ENCODE results near the gene LRRC56. TPM values are rescaled to one million over a fixed set of nuclear protein-coding genes. Genes with fewer than 3 reads are reported as not detected.

Gene LRRC56
- total RNA-seq, 1 experiment from 2014 or later, result 3.4 TPM

DNA sequence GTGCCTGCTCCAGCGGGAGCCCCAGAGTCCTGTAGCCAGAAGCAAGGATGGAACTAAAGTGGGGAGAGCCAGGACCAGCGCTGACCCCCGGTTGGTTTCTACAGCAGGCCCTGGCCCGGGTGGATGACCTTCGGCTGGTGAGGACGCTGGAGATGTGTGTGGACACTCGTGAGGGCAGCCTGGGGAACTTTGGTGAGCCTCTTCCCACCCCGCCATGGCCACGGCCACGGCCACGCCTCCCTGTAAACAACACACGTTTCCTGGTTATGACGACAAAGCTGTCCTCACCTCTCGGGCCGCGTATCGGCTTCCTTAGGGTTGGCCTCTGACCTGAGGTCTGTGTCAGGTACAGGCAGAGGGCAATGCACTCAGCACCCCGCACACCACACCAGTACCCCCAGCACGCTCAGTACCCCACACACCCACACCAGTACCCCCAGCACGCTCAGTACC lies 4.1 kb downstream of the LRRC56 start:
- no peaks in the 10 kb centered on the region for H3K9me3 Mint-ChIP-seq
- no peak for DNase-seq (ENCODE audit: low spot score)
- POLR2A ChIA-PET, result interaction anchor here (0.6 kb wide), 1 partner anchor 23 kb away, joined by 3 read pairs; no protein-coding TSS in a partner anchor
- ATAC-seq, result no peak
- no peak overlapping the region for H3K27ac Mint-ChIP-seq
- H3K4me1 Mint-ChIP-seq, result no peaks in the 10 kb centered on the region
- H3K27me3 Mint-ChIP-seq (ENCODE audit: low read depth), result peaks cover 17% of the 10 kb centered on the region
- no peak overlapping the region for H3K4me3 Mint-ChIP-seq
- no peak for TF ChIP-seq PRRX2 (CRISPR knock-in tag; IDR thresholded peaks at IDR 0.05)
- TF ChIP-seq SOX15 (CRISPR knock-in tag; IDR thresholded peaks at IDR 0.05), result no peak
- TF ChIP-seq, protein P1, sequence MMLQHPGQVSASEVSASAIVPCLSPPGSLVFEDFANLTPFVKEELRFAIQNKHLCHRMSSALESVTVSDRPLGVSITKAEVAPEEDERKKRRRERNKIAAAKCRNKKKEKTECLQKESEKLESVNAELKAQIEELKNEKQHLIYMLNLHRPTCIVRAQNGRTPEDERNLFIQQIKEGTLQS (CRISPR knock-in tag; conservative IDR thresholded peaks at IDR 0.05), result no peak
- no peak for TF ChIP-seq ZNF138 (CRISPR knock-in tag; conservative IDR thresholded peaks at IDR 0.05)
- TF ChIP-seq GRHL2 (CRISPR knock-in tag; IDR thresholded peaks at IDR 0.05; ENCODE audit: insufficient replicate concordance, severe bottlenecking), result no peak
- TF ChIP-seq NFATC4 (CRISPR knock-in tag; IDR thresholded peaks at IDR 0.05), result no peak
- no peak for TF ChIP-seq ZNF263 (CRISPR knock-in tag; IDR thresholded peaks at IDR 0.05; ENCODE audit: low read depth)
- TF ChIP-seq ZNF219 (CRISPR knock-in tag; IDR thresholded peaks at IDR 0.05; ENCODE audit: borderline replicate concordance), result no peak
- TF ChIP-seq TEAD1 (CRISPR knock-in tag; IDR thresholded peaks at IDR 0.05), result no peak
- TF ChIP-seq, protein P2, sequence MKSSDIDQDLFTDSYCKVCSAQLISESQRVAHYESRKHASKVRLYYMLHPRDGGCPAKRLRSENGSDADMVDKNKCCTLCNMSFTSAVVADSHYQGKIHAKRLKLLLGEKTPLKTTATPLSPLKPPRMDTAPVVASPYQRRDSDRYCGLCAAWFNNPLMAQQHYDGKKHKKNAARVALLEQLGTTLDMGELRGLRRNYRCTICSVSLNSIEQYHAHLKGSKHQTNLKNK (CRISPR knock-in tag; IDR thresholded peaks at IDR 0.05), result no peak
- TF ChIP-seq, protein P3, sequence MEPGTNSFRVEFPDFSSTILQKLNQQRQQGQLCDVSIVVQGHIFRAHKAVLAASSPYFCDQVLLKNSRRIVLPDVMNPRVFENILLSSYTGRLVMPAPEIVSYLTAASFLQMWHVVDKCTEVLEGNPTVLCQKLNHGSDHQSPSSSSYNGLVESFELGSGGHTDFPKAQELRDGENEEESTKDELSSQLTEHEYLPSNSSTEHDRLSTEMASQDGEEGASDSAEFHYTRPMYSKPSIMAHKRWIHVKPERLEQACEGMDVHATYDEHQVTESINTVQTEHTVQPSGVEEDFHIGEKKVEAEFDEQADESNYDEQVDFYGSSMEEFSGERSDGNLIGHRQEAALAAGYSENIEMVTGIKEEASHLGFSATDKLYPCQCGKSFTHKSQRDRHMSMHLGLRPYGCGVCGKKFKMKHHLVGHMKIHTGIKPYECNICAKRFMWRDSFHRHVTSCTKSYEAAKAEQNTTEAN (CRISPR knock-in tag; IDR thresholded peaks at IDR 0.05), result no peak
- TF ChIP-seq CREM (CRISPR knock-in tag; IDR thresholded peaks at IDR 0.05), result no peak
- CTCF ChIA-PET, result no interaction called here
- peaks cover 3% of the 10 kb centered on the region for H3K36me3 Mint-ChIP-seq

DNA sequence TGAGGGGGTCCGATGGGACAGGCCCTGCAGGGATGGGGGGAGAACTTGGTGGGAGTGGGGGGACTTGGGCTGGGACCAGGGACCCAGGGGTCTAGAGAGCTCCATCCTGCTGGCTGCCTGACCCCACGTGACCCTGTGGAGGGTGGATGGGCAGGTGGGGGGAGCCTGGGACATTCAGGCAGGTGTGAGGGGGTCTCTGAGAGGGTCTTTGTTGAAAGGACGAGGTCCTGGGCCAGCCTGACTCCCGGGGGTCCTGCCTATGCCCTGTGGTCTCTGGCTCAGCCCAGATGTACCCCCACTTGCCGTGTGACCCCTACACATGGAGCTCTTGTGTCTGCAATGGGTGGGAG lies 7.5 kb downstream of the LRRC56 start:
- ChIA-PET POLR2A (no interaction called here), CTCF (interaction anchor here (2.5 kb wide), 1 partner anchor 10 kb away, joined by 7 read pairs; no protein-coding TSS in a partner anchor)
- Mint-ChIP-seq H3K9me3 (no peaks in the 10 kb centered on the region), H3K27me3 (ENCODE audit: low read depth) (no peaks in the 10 kb centered on the region; the same call in 1 of the 2 replicates), H3K4me1 (no peaks in the 10 kb centered on the region), H3K4me3 (no peak overlapping the region), H3K27ac (no peak overlapping the region), H3K36me3 (peaks cover 3% of the 10 kb centered on the region)
- TF ChIP-seq, protein P4, sequence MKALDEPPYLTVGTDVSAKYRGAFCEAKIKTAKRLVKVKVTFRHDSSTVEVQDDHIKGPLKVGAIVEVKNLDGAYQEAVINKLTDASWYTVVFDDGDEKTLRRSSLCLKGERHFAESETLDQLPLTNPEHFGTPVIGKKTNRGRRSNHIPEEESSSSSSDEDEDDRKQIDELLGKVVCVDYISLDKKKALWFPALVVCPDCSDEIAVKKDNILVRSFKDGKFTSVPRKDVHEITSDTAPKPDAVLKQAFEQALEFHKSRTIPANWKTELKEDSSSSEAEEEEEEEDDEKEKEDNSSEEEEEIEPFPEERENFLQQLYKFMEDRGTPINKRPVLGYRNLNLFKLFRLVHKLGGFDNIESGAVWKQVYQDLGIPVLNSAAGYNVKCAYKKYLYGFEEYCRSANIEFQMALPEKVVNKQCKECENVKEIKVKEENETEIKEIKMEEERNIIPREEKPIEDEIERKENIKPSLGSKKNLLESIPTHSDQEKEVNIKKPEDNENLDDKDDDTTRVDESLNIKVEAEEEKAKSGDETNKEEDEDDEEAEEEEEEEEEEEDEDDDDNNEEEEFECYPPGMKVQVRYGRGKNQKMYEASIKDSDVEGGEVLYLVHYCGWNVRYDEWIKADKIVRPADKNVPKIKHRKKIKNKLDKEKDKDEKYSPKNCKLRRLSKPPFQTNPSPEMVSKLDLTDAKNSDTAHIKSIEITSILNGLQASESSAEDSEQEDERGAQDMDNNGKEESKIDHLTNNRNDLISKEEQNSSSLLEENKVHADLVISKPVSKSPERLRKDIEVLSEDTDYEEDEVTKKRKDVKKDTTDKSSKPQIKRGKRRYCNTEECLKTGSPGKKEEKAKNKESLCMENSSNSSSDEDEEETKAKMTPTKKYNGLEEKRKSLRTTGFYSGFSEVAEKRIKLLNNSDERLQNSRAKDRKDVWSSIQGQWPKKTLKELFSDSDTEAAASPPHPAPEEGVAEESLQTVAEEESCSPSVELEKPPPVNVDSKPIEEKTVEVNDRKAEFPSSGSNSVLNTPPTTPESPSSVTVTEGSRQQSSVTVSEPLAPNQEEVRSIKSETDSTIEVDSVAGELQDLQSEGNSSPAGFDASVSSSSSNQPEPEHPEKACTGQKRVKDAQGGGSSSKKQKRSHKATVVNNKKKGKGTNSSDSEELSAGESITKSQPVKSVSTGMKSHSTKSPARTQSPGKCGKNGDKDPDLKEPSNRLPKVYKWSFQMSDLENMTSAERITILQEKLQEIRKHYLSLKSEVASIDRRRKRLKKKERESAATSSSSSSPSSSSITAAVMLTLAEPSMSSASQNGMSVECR (CRISPR knock-in tag; IDR thresholded peaks at IDR 0.05; ENCODE audit: borderline replicate concordance), result no peak
- no peak for TF ChIP-seq SP1 (CRISPR knock-in tag; conservative IDR thresholded peaks at IDR 0.05)
- TF ChIP-seq, protein P5, sequence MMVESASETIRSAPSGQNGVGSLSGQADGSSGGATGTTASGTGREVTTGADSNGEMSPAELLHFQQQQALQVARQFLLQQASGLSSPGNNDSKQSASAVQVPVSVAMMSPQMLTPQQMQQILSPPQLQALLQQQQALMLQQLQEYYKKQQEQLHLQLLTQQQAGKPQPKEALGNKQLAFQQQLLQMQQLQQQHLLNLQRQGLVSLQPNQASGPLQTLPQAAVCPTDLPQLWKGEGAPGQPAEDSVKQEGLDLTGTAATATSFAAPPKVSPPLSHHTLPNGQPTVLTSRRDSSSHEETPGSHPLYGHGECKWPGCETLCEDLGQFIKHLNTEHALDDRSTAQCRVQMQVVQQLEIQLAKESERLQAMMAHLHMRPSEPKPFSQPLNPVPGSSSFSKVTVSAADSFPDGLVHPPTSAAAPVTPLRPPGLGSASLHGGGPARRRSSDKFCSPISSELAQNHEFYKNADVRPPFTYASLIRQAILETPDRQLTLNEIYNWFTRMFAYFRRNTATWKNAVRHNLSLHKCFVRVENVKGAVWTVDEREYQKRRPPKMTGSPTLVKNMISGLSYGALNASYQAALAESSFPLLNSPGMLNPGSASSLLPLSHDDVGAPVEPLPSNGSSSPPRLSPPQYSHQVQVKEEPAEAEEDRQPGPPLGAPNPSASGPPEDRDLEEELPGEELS (CRISPR knock-in tag; IDR thresholded peaks at IDR 0.05), result no peak
- TF ChIP-seq, protein P6, sequence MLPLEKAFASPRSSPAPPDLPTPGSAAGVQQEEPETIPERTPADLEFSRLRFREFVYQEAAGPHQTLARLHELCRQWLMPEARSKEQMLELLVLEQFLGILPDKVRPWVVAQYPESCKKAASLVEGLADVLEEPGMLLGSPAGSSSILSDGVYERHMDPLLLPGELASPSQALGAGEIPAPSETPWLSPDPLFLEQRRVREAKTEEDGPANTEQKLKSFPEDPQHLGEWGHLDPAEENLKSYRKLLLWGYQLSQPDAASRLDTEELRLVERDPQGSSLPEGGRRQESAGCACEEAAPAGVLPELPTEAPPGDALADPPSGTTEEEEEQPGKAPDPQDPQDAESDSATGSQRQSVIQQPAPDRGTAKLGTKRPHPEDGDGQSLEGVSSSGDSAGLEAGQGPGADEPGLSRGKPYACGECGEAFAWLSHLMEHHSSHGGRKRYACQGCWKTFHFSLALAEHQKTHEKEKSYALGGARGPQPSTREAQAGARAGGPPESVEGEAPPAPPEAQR (CRISPR knock-in tag; IDR thresholded peaks at IDR 0.05), result no peak
- ATAC-seq, result no peak
- DNase-seq (ENCODE audit: low spot score), result no peak
